ENCODE measurements around the gene RAB6A.
A peak's percentile ranks its signal among the peaks of the same experiment; 100 is the strongest.

The RAB6A gene

DNA sequence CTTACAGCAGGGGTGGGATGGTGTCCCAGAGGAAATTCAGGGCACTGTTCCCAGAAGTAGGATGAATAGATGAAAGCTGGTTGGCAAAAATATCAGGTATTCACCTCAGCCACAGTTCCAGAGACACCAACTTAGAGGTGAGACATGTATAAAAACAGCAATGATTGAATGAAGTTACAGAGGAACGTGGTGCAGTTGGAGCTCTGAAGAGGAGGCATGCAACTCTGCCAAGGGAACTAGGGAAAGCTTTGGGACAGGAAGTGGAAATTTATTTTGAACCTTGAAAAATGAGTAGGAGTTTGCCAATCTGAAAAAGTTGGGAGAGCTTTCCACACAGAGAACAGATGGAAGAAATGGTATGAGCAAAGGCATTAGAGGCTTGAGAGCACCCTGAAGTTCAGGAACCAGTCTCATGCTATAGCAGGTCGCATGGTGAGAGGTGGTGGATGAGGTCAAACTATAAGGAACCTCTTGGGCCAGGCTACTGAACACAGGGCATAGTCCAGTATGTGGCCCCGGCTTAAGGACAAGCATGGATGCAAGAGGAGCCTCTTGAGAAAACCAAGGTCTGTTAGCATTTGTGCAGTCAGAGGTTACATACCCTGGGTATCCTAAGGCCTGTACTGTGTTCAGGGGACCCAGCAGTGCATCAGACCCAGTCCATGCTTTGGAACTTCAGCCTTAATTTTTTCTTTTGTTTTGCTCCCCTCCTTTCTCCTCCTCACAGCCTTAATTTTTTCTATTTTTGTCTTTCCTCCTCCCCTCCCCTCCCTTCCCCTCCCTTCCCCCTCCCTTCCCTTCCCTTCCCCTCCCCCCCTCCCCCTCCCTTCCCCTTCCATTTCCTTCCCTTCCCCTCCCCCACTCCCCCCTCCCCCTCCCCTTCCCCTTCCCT is 97.0 kb downstream of the RAB6A start:
- Histone ChIP-seq H3K4me1 (ENCODE audit: control insufficient read depth, low read depth, low read length) (peaks cover 6% of the 10 kb centered on the region), H3K36me3 (ENCODE audit: control insufficient read depth, low read depth, low read length) (no peaks in the 10 kb centered on the region), H3K9ac (ENCODE audit: low read length) (no peak overlapping the region), H3K4me3 (ENCODE audit: low read length) (no peak overlapping the region), H3K27me3 (ENCODE audit: control insufficient read depth, insufficient read depth, low read length) (peaks cover 25% of the 10 kb centered on the region), H3K9me3 (ENCODE audit: control insufficient read depth, low read depth, low read length) (no peaks in the 10 kb centered on the region), H3K27ac (ENCODE audit: low read length) (no peak overlapping the region)

DNA sequence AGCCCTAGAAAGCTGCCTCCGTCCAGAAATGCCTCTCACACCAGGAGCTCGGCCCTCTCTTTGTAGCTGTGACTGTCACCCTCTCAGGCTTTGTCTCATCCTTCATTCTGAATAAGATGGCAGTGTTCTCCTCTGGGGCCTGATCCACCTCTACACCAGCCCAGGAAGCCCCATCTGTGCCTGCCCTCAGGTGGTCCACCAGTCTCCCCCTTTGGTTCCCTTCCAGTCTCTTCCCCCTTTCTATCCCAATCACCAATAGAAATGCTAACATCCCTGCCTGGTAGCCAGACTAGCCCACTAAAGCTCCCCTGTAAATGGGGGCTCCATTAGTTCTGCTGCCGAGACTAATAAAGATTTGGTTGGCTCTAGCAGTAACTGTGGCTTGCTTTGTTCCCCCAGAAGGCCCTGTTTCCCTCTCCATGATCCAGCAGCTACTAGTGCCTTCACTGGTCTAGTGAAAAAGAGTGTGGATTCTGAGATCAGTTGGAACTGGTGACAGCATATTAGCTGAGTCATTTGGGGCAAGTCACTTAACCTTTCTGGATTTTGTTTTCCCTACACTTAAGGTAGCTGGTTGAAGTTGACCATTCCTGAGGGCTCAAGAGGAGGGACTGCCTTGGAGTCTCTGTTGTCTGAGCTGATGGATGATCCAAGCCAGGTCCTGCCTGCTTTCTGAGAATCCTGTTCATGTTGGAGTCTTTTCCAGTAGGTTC is 98.3 kb downstream of the RAB6A start:
- no peak overlapping the region for H3K27ac ChIP-seq (ENCODE audit: low read length)
- H3K9ac ChIP-seq (ENCODE audit: low read length), result no peak overlapping the region
- peaks cover 25% of the 10 kb centered on the region for H3K27me3 ChIP-seq (ENCODE audit: control insufficient read depth, insufficient read depth, low read length)
- no peaks in the 10 kb centered on the region for H3K9me3 ChIP-seq (ENCODE audit: control insufficient read depth, low read depth, low read length)
- H3K36me3 ChIP-seq (ENCODE audit: control insufficient read depth, low read depth, low read length), result no peaks in the 10 kb centered on the region
- no peak overlapping the region for H3K4me3 ChIP-seq (ENCODE audit: low read length)
- peaks cover 6% of the 10 kb centered on the region for H3K4me1 ChIP-seq (ENCODE audit: control insufficient read depth, low read depth, low read length)

- Histone ChIP-seq H3K9ac (ENCODE audit: low read length) (peak overlapping the region; percentile 49), H3K27me3 (ENCODE audit: control insufficient read depth, insufficient read depth, low read length) (peaks cover 25% of the 10 kb centered on the region), H3K36me3 (ENCODE audit: control insufficient read depth, low read depth, low read length) (no peaks in the 10 kb centered on the region), H3K4me1 (ENCODE audit: control insufficient read depth, low read depth, low read length) (peaks cover 6% of the 10 kb centered on the region), H3K9me3 (ENCODE audit: control insufficient read depth, low read depth, low read length) (no peaks in the 10 kb centered on the region), H3K27ac (ENCODE audit: low read length) (no peak overlapping the region), H3K4me3 (ENCODE audit: low read length) (peak overlapping the region; percentile 57)
Observed at GRCh38 chr11:73661035-73661628, 99.7 kb downstream of the RAB6A start.

- no peak overlapping the region for H3K9ac ChIP-seq (ENCODE audit: low read length)
- peaks cover 6% of the 10 kb centered on the region for H3K4me1 ChIP-seq (ENCODE audit: control insufficient read depth, low read depth, low read length)
- H3K27me3 ChIP-seq (ENCODE audit: control insufficient read depth, insufficient read depth, low read length), result peaks cover 25% of the 10 kb centered on the region
- no peaks in the 10 kb centered on the region for H3K36me3 ChIP-seq (ENCODE audit: control insufficient read depth, low read depth, low read length)
- no peaks in the 10 kb centered on the region for H3K9me3 ChIP-seq (ENCODE audit: control insufficient read depth, low read depth, low read length)
- H3K4me3 ChIP-seq (ENCODE audit: low read length), result no peak overlapping the region
- no peak overlapping the region for H3K27ac ChIP-seq (ENCODE audit: low read length)
Observed at GRCh38 chr11:73660497-73661034, 100.3 kb downstream of the RAB6A start.

DNA sequence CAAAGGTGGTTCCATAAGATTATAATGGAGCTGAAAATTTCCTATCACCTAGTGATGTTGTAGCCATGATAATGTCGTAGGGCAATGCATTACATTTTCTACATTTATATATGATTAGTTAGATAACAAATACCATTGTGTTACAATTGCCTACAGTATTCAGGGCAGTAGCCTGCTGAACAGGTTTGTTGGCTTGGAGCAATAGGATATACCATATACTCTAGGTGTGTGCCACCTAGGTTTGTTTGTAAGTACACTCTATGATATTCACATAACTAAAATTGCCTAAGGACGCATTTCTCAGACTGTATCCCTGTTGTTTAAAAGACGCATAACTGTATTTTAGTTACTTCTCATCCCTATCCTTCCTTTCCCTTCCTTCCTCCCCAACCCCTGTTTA is 100.9 kb downstream of the RAB6A start:
- H3K27me3 ChIP-seq (ENCODE audit: control insufficient read depth, insufficient read depth, low read length), result peaks cover 25% of the 10 kb centered on the region
- no peaks in the 10 kb centered on the region for H3K9me3 ChIP-seq (ENCODE audit: control insufficient read depth, low read depth, low read length)
- no peak overlapping the region for H3K27ac ChIP-seq (ENCODE audit: low read length)
- no peak overlapping the region for H3K4me3 ChIP-seq (ENCODE audit: low read length)
- H3K4me1 ChIP-seq (ENCODE audit: control insufficient read depth, low read depth, low read length), result peaks cover 6% of the 10 kb centered on the region
- no peak overlapping the region for H3K9ac ChIP-seq (ENCODE audit: low read length)
- H3K36me3 ChIP-seq (ENCODE audit: control insufficient read depth, low read depth, low read length), result no peaks in the 10 kb centered on the region

DNA sequence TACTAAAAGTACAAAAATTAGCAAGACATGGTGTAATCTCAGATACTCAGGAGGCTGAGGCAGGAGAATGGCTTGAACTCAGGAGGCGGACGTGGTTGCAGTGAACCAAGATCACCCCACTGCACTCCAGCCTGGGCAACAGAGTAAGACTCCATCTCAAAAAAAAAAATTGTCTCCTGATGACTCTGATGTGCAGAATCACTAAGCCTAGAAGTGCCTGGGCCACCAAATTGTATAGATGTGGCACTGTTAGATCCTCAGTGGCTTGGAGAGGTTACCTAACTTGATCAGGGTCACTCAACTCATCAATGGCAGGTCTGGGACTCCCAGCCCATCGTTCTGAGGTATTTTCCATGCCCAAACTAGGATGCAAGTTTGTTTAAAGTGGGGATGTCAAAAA is 103.9 kb downstream of the RAB6A start:
- no peak overlapping the region for H3K4me3 ChIP-seq (ENCODE audit: low read length)
- H3K4me1 ChIP-seq (ENCODE audit: control insufficient read depth, low read depth, low read length), result peaks cover 11% of the 10 kb centered on the region
- H3K9ac ChIP-seq (ENCODE audit: low read length), result no peak overlapping the region
- H3K27me3 ChIP-seq (ENCODE audit: control insufficient read depth, insufficient read depth, low read length), result peaks cover 18% of the 10 kb centered on the region
- H3K9me3 ChIP-seq (ENCODE audit: control insufficient read depth, low read depth, low read length), result no peaks in the 10 kb centered on the region
- H3K36me3 ChIP-seq (ENCODE audit: control insufficient read depth, low read depth, low read length), result no peaks in the 10 kb centered on the region
- H3K27ac ChIP-seq (ENCODE audit: low read length), result no peak overlapping the region

DNA sequence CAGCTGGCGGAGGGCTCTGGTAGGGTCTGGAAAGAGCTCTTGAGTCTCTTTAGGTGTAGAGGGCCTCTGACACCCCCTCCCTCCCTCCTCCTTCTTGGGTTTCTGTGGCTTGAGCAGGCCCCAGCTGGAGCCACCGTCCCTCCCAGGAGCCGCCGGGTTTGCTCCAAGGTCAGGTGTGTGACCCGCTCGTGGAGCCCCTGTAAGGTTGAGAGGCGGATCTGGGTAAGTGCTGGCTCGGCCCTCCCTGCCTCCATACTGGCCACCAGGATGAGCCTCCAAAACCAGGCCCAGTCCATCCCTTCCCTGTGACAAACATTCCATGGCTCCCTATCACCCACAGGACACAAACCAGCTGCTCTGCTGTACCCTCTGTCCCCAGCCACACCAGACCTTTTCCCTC is 105.2 kb downstream of the RAB6A start:
- Histone ChIP-seq H3K9me3 (ENCODE audit: control insufficient read depth, low read depth, low read length) (no peaks in the 10 kb centered on the region), H3K4me1 (ENCODE audit: control insufficient read depth, low read depth, low read length) (peaks cover 12% of the 10 kb centered on the region), H3K27ac (ENCODE audit: low read length) (no peak overlapping the region), H3K27me3 (ENCODE audit: control insufficient read depth, insufficient read depth, low read length) (peaks cover 12% of the 10 kb centered on the region), H3K4me3 (ENCODE audit: low read length) (no peak overlapping the region), H3K9ac (ENCODE audit: low read length) (no peak overlapping the region), H3K36me3 (ENCODE audit: control insufficient read depth, low read depth, low read length) (no peaks in the 10 kb centered on the region)

DNA sequence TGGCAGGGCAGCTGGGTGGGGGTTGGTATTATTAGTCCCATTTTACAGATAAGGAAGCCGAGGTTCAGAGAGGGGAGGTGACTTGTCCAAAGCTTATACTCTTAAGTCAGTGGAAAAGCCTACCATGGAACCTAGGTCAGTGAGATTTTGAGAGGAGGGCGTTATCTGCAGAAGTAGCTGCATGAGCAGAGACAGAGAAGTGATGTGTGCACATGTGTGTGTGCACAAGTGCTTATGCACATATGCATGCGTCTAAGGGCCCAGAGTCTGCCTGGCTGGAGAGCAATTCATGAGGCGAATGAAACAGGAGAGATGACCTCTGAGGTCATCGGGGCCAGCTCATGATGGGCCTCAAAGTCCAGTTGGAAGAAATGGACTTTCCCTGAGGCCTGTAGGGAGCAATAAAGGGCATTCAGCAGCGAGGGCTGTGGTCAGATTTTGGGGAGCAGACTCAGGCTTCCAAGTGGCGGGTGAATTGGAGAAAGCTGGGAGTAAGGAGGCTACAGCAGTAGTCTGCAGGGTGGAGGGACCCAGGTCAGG is 106.3 kb downstream of the RAB6A start:
- H3K4me3 ChIP-seq (ENCODE audit: low read length), result no peak overlapping the region

GRCh38 chr11:73653996-73654395 is 106.9 kb downstream of the RAB6A start:
- H3K27ac ChIP-seq (ENCODE audit: low read length), result no peak overlapping the region
- H3K9me3 ChIP-seq (ENCODE audit: control insufficient read depth, low read depth, low read length), result no peaks in the 10 kb centered on the region
- H3K27me3 ChIP-seq (ENCODE audit: control insufficient read depth, insufficient read depth, low read length), result no peaks in the 10 kb centered on the region
- no peaks in the 10 kb centered on the region for H3K36me3 ChIP-seq (ENCODE audit: control insufficient read depth, low read depth, low read length)
- H3K9ac ChIP-seq (ENCODE audit: low read length), result no peak overlapping the region
- peaks cover 12% of the 10 kb centered on the region for H3K4me1 ChIP-seq (ENCODE audit: control insufficient read depth, low read depth, low read length)
- no peak overlapping the region for H3K4me3 ChIP-seq (ENCODE audit: low read length)

More for the DNA sequence above, 106.3 kb downstream of the RAB6A start:
- Histone ChIP-seq H3K9me3 (ENCODE audit: control insufficient read depth, low read depth, low read length) (no peaks in the 10 kb centered on the region), H3K36me3 (ENCODE audit: control insufficient read depth, low read depth, low read length) (no peaks in the 10 kb centered on the region), H3K27me3 (ENCODE audit: control insufficient read depth, insufficient read depth, low read length) (peaks cover under 1% of the 10 kb centered on the region), H3K4me1 (ENCODE audit: control insufficient read depth, low read depth, low read length) (peaks cover 12% of the 10 kb centered on the region), H3K9ac (ENCODE audit: low read length) (no peak overlapping the region), H3K27ac (ENCODE audit: low read length) (no peak overlapping the region)

- H3K4me3 ChIP-seq (ENCODE audit: low read length), result no peak overlapping the region
- H3K9ac ChIP-seq (ENCODE audit: low read length), result no peak overlapping the region
- no peak overlapping the region for H3K27ac ChIP-seq (ENCODE audit: low read length)
- no peaks in the 10 kb centered on the region for H3K9me3 ChIP-seq (ENCODE audit: control insufficient read depth, low read depth, low read length)
- H3K27me3 ChIP-seq (ENCODE audit: control insufficient read depth, insufficient read depth, low read length), result no peaks in the 10 kb centered on the region
- peaks cover 16% of the 10 kb centered on the region for H3K4me1 ChIP-seq (ENCODE audit: control insufficient read depth, low read depth, low read length)
- H3K36me3 ChIP-seq (ENCODE audit: control insufficient read depth, low read depth, low read length), result no peaks in the 10 kb centered on the region
Observed at GRCh38 chr11:73652856-73653559, 107.9 kb downstream of the RAB6A start.
